IMR-90 (cell line): ENCODE measurements around the gene TCHP. TPM values are rescaled to one million over a fixed set of nuclear protein-coding genes. Genes with fewer than 3 reads are reported as not detected.

Source experiments
- ATAC-seq: fragments of 200-7000 bp; cut with Tn5 transposase; 2 replicates; pipeline ENCODE4 v1.9.1; 2020; ENCODE audit warnings: low read depth, mild to moderate bottlenecking, moderate library complexity
- BruUV-seq: library from RNA; stranded (reverse); fragments of 400-500 nt; replicated peaks from 2 replicates; lab custom pipeline; 2021; lab: Mats Ljungman, UMichigan
- CTCF ChIA-PET: fragments of 300-600 bp; formaldehyde crosslinking; extraction: SDS; loops from one replicate; lab custom pipeline; 2021; ENCODE audit warnings: antibody characterized with exemption; lab: Yijun Ruan, JAX
- POLR2A ChIA-PET: fragments of 300-600 bp; sonication (Branson Sonifier 250); formaldehyde crosslinking; loops from one replicate; lab custom pipeline; 2022; ENCODE audit warnings: antibody characterized with exemption; ENCODE audit not compliant: unreplicated experiment; lab: Charles Lee
- DNase-seq: peaks from one replicate; pipeline ENCODE4 v3.0.0; 2013
- H2AFZ ChIP-seq: replicated peaks from 2 replicates; pipeline ENCODE3; 2013; ENCODE audit warnings: low read length, mild to moderate bottlenecking; ENCODE audit not compliant: poor library complexity
- H2AK5ac ChIP-seq: 2 replicates; pipeline ENCODE4 v1.6.1; 2013; ENCODE audit warnings: low read depth, low read length, inconsistent platforms
- H2AK9ac ChIP-seq: replicated peaks from 2 replicates; pipeline ENCODE3; 2013; ENCODE audit warnings: mild to moderate bottlenecking, low read depth, low read length, moderate library complexity; ENCODE audit not compliant: poor library complexity
- H2BK120ac ChIP-seq: 2 replicates; pipeline ENCODE4 v1.6.1; 2013; ENCODE audit warnings: low read depth, low read length, inconsistent platforms
- H2BK15ac ChIP-seq: 3 replicates; pipeline ENCODE4 v1.6.1; 2013; ENCODE audit warnings: low read depth, low read length, inconsistent platforms
- H2BK20ac ChIP-seq: 2 replicates; pipeline ENCODE4 v1.6.1; 2013; ENCODE audit warnings: low read depth, mild to moderate bottlenecking, inconsistent platforms, low read length, moderate library complexity
- H2BK5ac ChIP-seq: 2 replicates; pipeline ENCODE4 v1.6.1; 2013; ENCODE audit warnings: mild to moderate bottlenecking, low read depth, low read length, inconsistent platforms; ENCODE audit not compliant: poor library complexity, severe bottlenecking
- H3K14ac ChIP-seq: replicated peaks from 2 replicates; pipeline ENCODE4 v1.6.1; 2013; ENCODE audit warnings: low read depth, low read length, inconsistent platforms
- H3K18ac ChIP-seq: 2 replicates; pipeline ENCODE4 v1.6.1; 2013; ENCODE audit warnings: low read depth, low read length, control low read depth
- H3K23ac ChIP-seq: 2 replicates; pipeline ENCODE4 v1.6.1; 2013; ENCODE audit warnings: low read depth, low read length, inconsistent platforms
- H3K27ac ChIP-seq: 2 replicates; pipeline ENCODE4 v1.5.1; 2013; ENCODE audit warnings: mild to moderate bottlenecking, control low read depth, low read length; ENCODE audit not compliant: insufficient read depth
- H3K27me3 ChIP-seq: 2 replicates; pipeline ENCODE4 v1.6.1; 2013; ENCODE audit warnings: low read length; ENCODE audit not compliant: control insufficient read depth, insufficient read depth
- H3K36me3 ChIP-seq: 2 replicates; pipeline ENCODE4 v1.6.1; 2013; ENCODE audit warnings: low read length, mixed read lengths; ENCODE audit not compliant: control insufficient read depth, insufficient read depth
- H3K4ac ChIP-seq: 2 replicates; pipeline ENCODE4 v1.6.1; 2013; ENCODE audit warnings: low read depth, low read length, inconsistent platforms
- H3K4me1 ChIP-seq: 2 replicates; pipeline ENCODE4 v1.6.1; 2013; ENCODE audit warnings: low read length, mixed read lengths; ENCODE audit not compliant: control insufficient read depth, insufficient read depth
- H3K4me2 ChIP-seq: 2 replicates; pipeline ENCODE4 v1.6.1; 2013; ENCODE audit warnings: low read depth, mild to moderate bottlenecking, control low read depth, low read length, moderate library complexity
- H3K4me3 ChIP-seq: 2 replicates; pipeline ENCODE4 v1.5.1; 2013; ENCODE audit warnings: low read depth, mild to moderate bottlenecking, control low read depth, low read length, moderate library complexity; ENCODE audit not compliant: insufficient read depth
- H3K56ac ChIP-seq: 2 replicates; pipeline ENCODE4 v1.6.1; 2013; ENCODE audit warnings: low read length, inconsistent platforms; ENCODE audit not compliant: insufficient read depth; ENCODE audit errors: extremely low read depth
- H3K79me1 ChIP-seq, 2 experiments: 2 replicates each; pipeline ENCODE4 v1.6.1; 2013; ENCODE audit warnings: low read length in 2 of 2, inconsistent platforms in 1 of 2, low read depth in 1 of 2
- H3K9ac ChIP-seq: 2 replicates; pipeline ENCODE4 v1.6.1; 2013; ENCODE audit warnings: low read depth, low read length, control low read depth
- H3K9me1 ChIP-seq: 2 replicates; pipeline ENCODE4 v1.6.1; 2013; ENCODE audit warnings: low read length, inconsistent platforms; ENCODE audit not compliant: insufficient read depth
- H3K9me3 ChIP-seq: 2 replicates; pipeline ENCODE4 v1.6.1; 2013; ENCODE audit warnings: low read length; ENCODE audit not compliant: control insufficient read depth, insufficient read depth
- H4K20me1 ChIP-seq: 2 replicates; pipeline ENCODE4 v1.6.1; 2013; ENCODE audit warnings: low read length, inconsistent platforms; ENCODE audit not compliant: insufficient read depth
- H4K5ac ChIP-seq: 2 replicates; pipeline ENCODE4 v1.6.1; 2013; ENCODE audit warnings: mild to moderate bottlenecking, low read depth, low read length, control low read depth
- H4K8ac ChIP-seq, 2 experiments: 2 replicates each; pipeline ENCODE4 v1.6.1; 2013; ENCODE audit warnings: low read depth in 2 of 2, low read length in 2 of 2, control low read depth in 1 of 2, inconsistent platforms in 1 of 2
- H4K91ac ChIP-seq: 2 replicates; pipeline ENCODE4 v1.6.1; 2013; ENCODE audit warnings: low read depth, low read length, inconsistent platforms; ENCODE audit not compliant: insufficient read depth
- BHLHE40 ChIP-seq: fragments of 150-350 bp; IDR thresholded peaks from 2 replicates; pipeline ENCODE4 v1.6.1; 2016; ENCODE audit warnings: mild to moderate bottlenecking, low read depth, low read length
- CHD1 ChIP-seq: IDR thresholded peaks from 2 replicates; pipeline ENCODE4 v1.6.1; 2012; ENCODE audit warnings: low read depth, low read length, improper control_type of control experiment
- MAFK ChIP-seq: IDR thresholded peaks from 2 replicates; pipeline ENCODE4 v1.6.1; 2012; ENCODE audit warnings: low read depth, low read length, improper control_type of control experiment
- MAZ ChIP-seq: IDR thresholded peaks from 2 replicates; pipeline ENCODE4 v1.6.1; 2012; ENCODE audit warnings: low read depth, mild to moderate bottlenecking, low read length, improper control_type of control experiment, moderate library complexity, borderline replicate concordance
- MXI1 ChIP-seq: IDR thresholded peaks from 2 replicates; pipeline ENCODE4 v1.6.1; 2012; ENCODE audit warnings: low read depth, mild to moderate bottlenecking, low read length, moderate library complexity, borderline replicate concordance
- POLR2A ChIP-seq: IDR thresholded peaks from 2 replicates; pipeline ENCODE4 v1.6.1; 2012; ENCODE audit warnings: mild to moderate bottlenecking, low read depth, low read length
- RAD21 ChIP-seq: IDR thresholded peaks from 2 replicates; pipeline ENCODE4 v1.6.1; 2012; ENCODE audit warnings: low read length, improper control_type of control experiment
- RCOR1 ChIP-seq: IDR thresholded peaks from 2 replicates; pipeline ENCODE4 v1.6.1; 2012; ENCODE audit warnings: mild to moderate bottlenecking, low read length, improper control_type of control experiment; ENCODE audit not compliant: insufficient replicate concordance
- USF2 ChIP-seq: fragments of 150-350 bp; IDR thresholded peaks from 2 replicates; pipeline ENCODE4 v1.6.1; 2017; ENCODE audit warnings: mild to moderate bottlenecking, antibody characterized with exemption, low read length, low read depth
- WGBS, 2 experiments: methylation state at CpG; one replicate each; pipeline versions ENCODE4 v1.1.5 to v1.1.7; 2013; ENCODE audit warnings: missing lambda C conversion rate in 2 of 2; ENCODE audit not compliant: insufficient read length in 1 of 2; ENCODE audit errors: extremely low coverage in 2 of 2; 5-methylcytosine and 5-hydroxymethylcytosine counted together
- dilution Hi-C: fragments of 300-500 bp; cut with HindIII; formaldehyde crosslinking; loops from one replicate; pipeline ENCODE4 v1.14.3; 2018; ENCODE audit warnings: low sequenced_read_pairs; ENCODE audit not compliant: unreplicated experiment
- in situ Hi-C: fragments of 300-500 bp; cut with MboI; formaldehyde crosslinking; loops from 3 replicates; pipeline ENCODE4 v1.14.3; 2019; ENCODE audit warnings: low sequenced_read_pairs, inconsistent platforms, mixed read lengths
- intact Hi-C: fragments of 100-400 bp; cut with micrococcal nuclease; formaldehyde crosslinking; loops from 2 replicates; pipeline ENCODE4 v1.10.0; 2022
- polyA plus RNA-seq, 3 experiments: library from polyadenylated mRNA; depleted of rRNA; stranded (reverse); fragments of >200 nt; gene quantifications; 2 replicates each; pipeline ENCODE4 v1.2.3, GENCODE V29; 2012; ENCODE audit warnings: low replicate concordance in 1 of 3
- total RNA-seq: library from RNA; depleted of rRNA; stranded (reverse); fragments of >200 nt; gene quantifications from 2 replicates; pipeline ENCODE4 v1.2.3, GENCODE V29; 2012

Gene TCHP
- total and polyA plus RNA-seq, 2 of the 4 experiments (the other 2 are of a cell fraction): 6.1 to 13.4 TPM

- Histone ChIP-seq H3K23ac (no peak overlapping the region), H2AK5ac (no peak overlapping the region), H3K9me1 (no peaks in the 10 kb centered on the region), H3K27ac (no peak overlapping the region), H4K91ac (no peak overlapping the region), H2BK120ac (no peak overlapping the region), H3K18ac (no peak overlapping the region), H3K4me1 (no peaks in the 10 kb centered on the region; the same call in 1 of the 2 replicates), H2BK20ac (no peak overlapping the region), H4K8ac (no peak overlapping the region), H4K5ac (no peak overlapping the region), H3K9ac (no peak overlapping the region), H4K20me1 (no peaks in the 10 kb centered on the region), H3K14ac (no peak overlapping the region), H3K4me3 (no peak overlapping the region), H2AFZ (no peak overlapping the region), H2BK15ac (no peak overlapping the region), H3K9me3 (no peaks in the 10 kb centered on the region), H3K4me2 (no peak overlapping the region), H3K4ac (no peak overlapping the region), H3K27me3 (no peaks in the 10 kb centered on the region), H2AK9ac (no peak overlapping the region), H3K56ac (no peak overlapping the region), H3K36me3 (peaks cover 46% of the 10 kb centered on the region), H3K79me1 (no peaks in the 10 kb centered on the region), H2BK5ac (no peak overlapping the region)
- DNase-seq (no peak), ATAC-seq (no peak)
- 36% methylated on average over 4 of the region's 14 CpGs; no CpG with 5 or more reads in 1 of the 2 experiments for WGBS, 2 experiments
- BruUV-seq: no TSS peak
- dilution Hi-C loops (no loop called here), in situ Hi-C loops (no loop called here), intact Hi-C loops (loop anchor here (5.0 kb wide), 1 partner anchor 64 kb away; the partner anchor contains the start of genes ANKRD13A and GIT2)
- CTCF ChIA-PET: no interaction called here
- POLR2A ChIA-PET: no interaction called here
- TF ChIP-seq CHD1 (no peak), MAFK (no peak), MXI1 (no peak), RCOR1 (no peak), BHLHE40 (no peak), POLR2A (no peak), MAZ (no peak), USF2 (no peak), RAD21 (no peak)
These were observed 32.9 kb downstream of the TCHP start for GRCh38 chr12:109932878-109933503.
